NCI-H2196 (cell line): ENCODE measurements around the gene ATP6AP1.

Experiments used
- DNase-seq: peaks from one replicate; lab custom pipeline; 2025; ENCODE audit not compliant: unreplicated experiment; lab: John Stamatoyannopoulos, UW

ATP6AP1 gene

DNA sequence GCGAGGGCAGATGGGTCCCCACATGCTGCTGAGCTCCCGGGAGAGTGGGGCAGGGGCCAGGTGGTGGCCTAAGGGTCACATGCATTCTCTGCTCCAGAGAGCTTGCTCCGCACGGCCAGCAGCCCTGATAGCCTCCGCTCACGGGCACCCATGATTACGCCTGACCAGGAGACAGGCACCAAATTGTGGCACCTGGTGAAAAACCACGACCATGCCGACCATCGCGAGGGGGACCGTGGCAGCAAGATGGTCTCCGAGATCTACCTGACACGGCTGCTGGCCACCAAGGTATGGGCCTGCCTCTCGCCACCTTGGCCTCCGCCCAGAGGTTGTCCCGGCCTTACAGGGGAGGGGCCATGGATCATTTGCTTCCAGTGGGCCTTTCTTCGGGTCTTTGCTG, 41.4 kb downstream of the ATP6AP1 start:
- DNase-seq, result no peak

- no peak for DNase-seq
Observed at GRCh38 chrX:154470434-154470833, 42.0 kb downstream of the ATP6AP1 start.

GRCh38 chrX:154470914-154471568, 42.6 kb downstream of the ATP6AP1 start:
- DNase-seq, result no peak

DNA sequence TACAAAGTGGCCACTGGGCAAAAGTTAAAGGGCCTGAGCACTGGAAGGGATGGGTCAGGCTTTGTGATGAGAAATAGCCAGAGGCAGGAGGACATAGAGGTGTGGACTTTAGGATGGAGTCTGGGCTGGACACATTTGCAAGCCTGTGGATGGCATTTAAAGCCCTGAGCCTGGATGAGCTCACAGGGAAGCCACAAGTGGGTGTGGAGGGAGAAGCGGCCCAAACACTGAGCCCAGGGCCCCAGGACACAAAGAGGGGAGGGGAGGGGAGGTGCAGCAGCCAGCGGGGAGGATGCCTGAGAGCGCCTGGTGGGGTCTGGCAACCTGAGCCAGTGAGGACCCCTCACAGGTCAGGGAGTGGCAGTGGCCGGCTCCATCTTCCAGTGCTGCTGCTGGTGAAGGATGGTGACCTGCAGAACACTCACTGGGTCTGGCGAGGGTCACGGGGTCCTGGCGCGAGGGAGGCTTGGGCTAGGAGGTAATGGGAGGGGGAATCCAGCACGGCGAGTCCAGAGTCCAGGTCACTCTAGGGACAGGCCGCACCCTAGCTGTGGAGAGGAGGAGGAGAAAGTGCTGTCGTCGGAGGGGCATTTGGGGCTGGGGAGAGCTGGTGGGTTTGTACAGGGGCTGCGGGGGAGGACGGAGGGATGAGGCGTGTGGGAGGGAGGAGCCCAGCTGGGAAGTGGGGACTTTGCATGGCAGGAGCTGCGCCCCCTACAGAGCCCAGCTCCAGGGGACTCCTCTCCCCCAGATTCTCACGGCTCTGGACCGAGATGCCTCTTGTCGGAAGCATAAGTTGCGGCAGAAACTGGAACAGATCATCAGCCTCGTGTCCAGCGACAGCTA, 43.6 kb downstream of the ATP6AP1 start:
- no peak for DNase-seq

GRCh38 chrX:154472685-154473632, 44.5 kb downstream of the ATP6AP1 start:
- no peak for DNase-seq

DNA sequence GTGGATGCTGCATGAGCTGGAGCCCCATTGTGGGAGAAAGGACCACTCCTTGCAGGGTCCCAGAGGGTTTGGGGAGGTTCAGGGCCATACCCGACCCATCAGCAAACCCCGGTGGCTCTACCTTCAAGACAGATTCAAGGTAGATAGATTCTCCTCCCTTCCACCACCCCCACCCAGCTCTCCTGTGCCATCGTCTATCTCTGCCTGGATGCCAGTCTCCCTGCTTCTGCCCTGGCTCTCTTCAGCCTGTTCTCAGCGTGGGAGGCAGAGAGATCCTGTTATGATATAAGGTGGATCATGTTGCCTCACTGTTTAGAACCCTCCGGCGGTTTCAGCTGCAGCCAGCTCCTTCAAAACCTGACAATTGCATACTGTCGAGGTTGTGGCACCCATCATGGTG, 45.2 kb downstream of the ATP6AP1 start:
- DNase-seq, result no peak

- DNase-seq, result no peak
Observed at GRCh38 chrX:154476821-154477220, 48.3 kb downstream of the ATP6AP1 start.

GRCh38 chrX:154477891-154478477, 49.5 kb downstream of the ATP6AP1 start:
- DNase-seq, result no peak

- DNase-seq, result peak; percentile 84
Observed at GRCh38 chrX:154478728-154479622, 50.5 kb downstream of the ATP6AP1 start, which contains the start of gene LAGE3. LAGE3 (minus strand) TSS chrX:154479281; CDS start chrX:154478915, 366 bp downstream.

DNA sequence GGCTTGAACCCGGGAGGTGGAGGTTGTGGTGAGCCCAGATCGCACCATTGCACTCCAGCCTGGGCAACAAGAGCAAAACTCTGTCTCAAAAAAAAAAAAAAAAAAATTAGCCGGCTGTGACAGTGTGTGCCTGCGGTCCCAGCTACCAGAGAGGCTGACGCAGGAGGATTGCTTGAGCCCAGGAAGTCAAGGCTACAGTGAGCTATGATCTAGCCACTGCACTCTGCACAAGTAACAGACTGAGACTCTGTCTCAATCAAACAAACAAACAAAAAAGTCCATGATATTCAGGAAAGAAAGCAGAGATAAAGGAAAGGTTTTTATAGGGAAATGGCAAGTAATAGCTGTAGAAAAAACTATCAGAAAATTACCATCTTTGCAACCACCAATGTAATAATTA, 52.7 kb downstream of the ATP6AP1 start:
- no peak for DNase-seq

DNA sequence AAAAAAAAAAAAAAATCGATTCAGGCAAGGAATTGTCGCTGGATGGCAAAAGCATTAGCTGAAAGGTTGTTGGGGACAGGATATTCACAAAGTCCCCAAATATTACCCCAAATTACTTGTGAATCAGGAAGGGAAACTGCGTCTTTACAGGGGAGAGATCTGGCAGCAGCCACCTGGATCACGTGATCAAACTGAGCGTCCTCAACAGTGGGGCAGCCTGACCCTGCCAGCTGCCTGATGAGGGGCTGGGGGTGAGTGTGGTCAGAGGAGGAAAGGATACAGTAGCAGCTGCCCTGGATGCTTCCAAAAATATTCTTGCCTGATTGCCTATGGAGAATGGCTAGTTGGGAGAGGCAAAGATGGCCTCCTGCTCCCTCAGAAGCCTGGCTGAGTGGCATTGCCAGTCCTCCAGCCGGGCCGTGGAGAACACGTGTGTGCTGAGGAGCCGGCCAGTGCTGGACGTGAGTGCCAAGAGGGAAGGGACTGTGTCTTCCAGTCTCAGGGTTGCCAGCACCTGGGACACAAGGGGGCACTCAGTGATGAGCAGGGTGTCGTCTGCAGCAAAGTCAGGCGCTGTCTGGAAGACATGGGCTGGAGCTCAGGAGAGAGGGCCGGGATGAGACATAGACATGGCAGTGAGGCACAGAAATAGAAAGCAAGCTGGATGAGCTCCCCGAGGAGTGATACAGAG, 53.6 kb downstream of the ATP6AP1 start:
- DNase-seq, result no peak

DNA sequence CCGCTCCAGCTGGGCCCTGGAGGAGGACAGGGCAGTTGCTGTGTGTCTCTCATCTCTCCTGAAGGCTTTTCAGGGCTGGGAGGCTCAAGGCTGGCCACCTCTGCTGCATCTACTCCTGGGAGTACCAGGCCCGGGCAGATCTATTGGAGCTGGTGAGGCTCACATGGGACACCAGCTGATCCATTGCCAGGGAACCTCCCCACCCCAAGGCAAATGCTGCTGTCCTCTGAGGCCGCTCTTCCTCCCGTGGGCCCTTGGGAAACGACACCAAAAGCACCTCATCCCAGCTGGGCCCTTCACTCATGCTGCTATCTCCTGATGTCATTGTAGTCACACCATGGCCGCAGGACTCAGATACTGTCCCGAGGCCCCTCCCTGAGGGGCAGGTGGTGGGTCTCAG, 54.3 kb downstream of the ATP6AP1 start:
- DNase-seq, result no peak

DNA sequence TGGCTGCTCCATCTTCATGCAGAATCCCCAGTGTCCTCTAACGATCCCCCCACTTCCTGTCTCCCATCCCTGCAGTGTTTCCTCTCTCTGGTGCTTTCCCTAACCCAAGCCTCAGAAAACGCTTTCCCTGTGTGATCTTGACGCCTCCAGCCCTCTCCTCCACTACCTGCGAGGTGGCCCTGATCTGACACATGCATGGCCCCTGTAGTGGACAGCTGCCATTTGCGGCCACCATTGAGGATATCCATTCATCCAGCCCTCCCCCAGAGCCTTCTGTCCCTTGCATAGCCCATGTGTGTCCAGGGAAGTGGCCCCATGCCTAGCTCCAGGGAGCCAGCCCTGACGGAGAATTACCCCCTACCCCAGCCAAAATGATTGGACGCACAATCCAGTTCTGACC, 54.8 kb downstream of the ATP6AP1 start:
- no peak for DNase-seq

DNA sequence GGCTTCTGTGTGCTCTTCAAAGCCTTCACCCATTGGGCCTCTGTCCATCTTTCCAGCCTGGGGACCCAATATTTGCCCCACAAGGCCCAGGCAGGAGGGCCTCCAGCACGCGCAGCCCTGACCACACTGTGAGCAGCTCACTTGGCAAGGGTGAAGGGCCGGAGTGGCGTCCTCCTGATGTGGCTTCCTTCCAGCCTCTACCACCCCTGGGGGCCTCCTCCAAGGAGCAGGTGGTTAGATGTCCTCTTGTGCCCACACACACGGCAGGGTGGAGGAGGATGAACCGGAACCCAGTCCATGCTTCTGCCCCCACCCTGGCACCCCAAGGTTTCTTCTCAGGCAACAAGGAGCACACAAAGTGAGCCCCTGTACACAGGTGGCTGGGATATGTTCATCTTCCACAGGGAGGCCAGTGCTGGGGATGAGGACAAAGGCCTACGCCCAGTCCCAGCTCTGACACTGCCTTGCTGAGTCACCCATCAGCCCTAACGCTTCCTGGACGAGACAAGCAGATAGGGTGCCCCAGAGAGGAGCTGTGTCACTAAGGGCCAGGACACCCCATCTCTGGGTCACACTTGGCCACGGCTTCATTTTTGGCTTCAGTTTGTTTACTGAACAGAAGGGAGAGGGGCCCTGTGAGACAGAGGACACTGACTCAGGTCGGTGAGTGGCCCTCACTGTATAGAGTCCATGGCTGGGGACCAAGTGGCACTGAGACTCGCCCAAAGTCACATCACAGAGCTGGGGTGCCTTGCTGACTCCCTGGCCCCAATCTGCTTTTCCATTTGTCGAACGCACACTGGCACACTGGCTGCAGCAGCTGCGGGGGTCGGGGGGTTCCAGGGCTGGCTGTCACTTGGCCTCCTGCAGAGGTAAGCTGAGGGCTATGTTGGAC, 56.0 kb downstream of the ATP6AP1 start:
- no peak for DNase-seq

DNA sequence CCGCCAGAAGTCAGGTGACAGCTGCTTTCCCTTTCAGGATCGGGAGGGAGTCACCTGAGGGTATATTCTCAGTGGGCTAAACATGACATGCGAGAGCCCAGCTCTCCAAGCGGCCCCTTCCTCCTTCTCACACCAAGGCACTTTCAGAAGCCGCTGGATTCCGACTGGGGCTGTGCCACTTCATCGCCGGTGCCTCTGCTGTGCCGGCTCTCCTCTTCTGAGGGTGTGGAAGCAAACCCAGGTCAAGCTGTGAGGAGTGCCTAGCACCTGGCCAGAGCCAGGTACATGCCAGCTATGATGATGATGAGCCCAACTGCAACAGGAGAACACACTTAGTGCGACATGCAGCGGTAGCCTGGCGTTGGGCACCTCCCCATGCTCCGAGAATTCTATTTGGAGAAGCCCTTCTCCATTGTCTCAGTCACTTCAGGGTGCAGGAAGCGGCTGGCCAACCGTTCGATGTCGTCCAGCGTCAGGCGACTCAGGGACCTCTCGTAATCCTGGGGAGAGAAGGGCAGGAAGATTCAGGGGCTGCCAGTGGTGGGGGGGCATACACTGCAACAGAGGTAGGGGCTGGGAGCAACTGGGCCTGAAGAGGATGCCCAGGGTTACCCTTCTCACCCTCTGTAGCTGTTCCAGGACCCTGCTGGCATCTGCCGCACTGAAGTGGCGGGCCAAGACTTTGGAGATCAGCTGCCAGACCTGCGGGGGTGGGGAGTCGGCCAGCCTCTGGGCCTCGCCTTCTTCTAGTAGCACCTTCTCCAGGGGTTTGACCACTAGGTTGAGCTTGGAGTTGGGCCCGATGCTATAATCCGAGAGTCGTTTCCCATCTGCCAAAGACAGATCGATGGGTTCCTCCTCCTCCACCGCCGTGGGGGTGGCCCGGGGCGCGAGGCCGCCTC, 56.9 kb downstream of the ATP6AP1 start:
- DNase-seq, result no peak

- no peak for DNase-seq
Observed at GRCh38 chrX:154486052-154486395, 57.5 kb downstream of the ATP6AP1 start.
